Fibroblast of skin of abdomen (primary cell): ENCODE data around the gene CCDC78.
"Not testable (repeated sequence)": the region's sequence is repeated elsewhere in the genome, so short reads cannot be mapped to it uniquely, and the experiment has no call there.

Source experiments
- DNase-seq: peaks from one replicate; pipeline ENCODE4 v3.0.0-alpha.2; 2013

The CCDC78 gene

GRCh38 chr16:760545-761343 is 34.5 kb upstream of the CCDC78 start, which contains the start of gene MSLN:
MSLN (plus strand) TSS chr16:760734; CDS start chr16:762681, 1,947 bp downstream.
- DNase-seq, result no peak

- no peak for DNase-seq
These were observed 33.8 kb upstream of the CCDC78 start for GRCh38 chr16:760065-760464.

GRCh38 chr16:759110-759910 is 33.1 kb upstream of the CCDC78 start:
- no peak for DNase-seq

GRCh38 chr16:756428-756827 is 30.2 kb upstream of the CCDC78 start:
- no peak for DNase-seq

- no peak for DNase-seq
These were observed 28.4 kb upstream of the CCDC78 start for GRCh38 chr16:754656-755055.

- not testable (repeated sequence) for DNase-seq
These were observed 27.9 kb upstream of the CCDC78 start for GRCh38 chr16:754121-754607.

- no peak for DNase-seq
These were observed 25.7 kb upstream of the CCDC78 start for GRCh38 chr16:752007-752312.

- no peak for DNase-seq
These were observed 25.1 kb upstream of the CCDC78 start for GRCh38 chr16:751152-752006.

GRCh38 chr16:750485-750884 is 24.2 kb upstream of the CCDC78 start:
- DNase-seq, result no peak

GRCh38 chr16:749010-749409 is 22.8 kb upstream of the CCDC78 start:
- peak; percentile 73 for DNase-seq

GRCh38 chr16:747978-748746 is 21.9 kb upstream of the CCDC78 start:
- no peak for DNase-seq

GRCh38 chr16:746637-747036 is 20.4 kb upstream of the CCDC78 start:
- DNase-seq, result no peak

- no peak for DNase-seq
These were observed 19.5 kb upstream of the CCDC78 start for GRCh38 chr16:745739-746138.

- DNase-seq, result no peak
These were observed 17.7 kb upstream of the CCDC78 start for GRCh38 chr16:743794-744500.

GRCh38 chr16:742894-743293 is 16.7 kb upstream of the CCDC78 start:
- DNase-seq, result not testable (repeated sequence)

GRCh38 chr16:741986-742629 is 15.9 kb upstream of the CCDC78 start:
- no peak for DNase-seq

GRCh38 chr16:740764-741505 is 14.7 kb upstream of the CCDC78 start, which contains the start of gene CIAO3:
CIAO3 (minus strand) TSS chr16:740997; CDS start chr16:740985, 12 bp downstream.
- peak; percentile 90 for DNase-seq

- no peak for DNase-seq
These were observed 14.2 kb upstream of the CCDC78 start for GRCh38 chr16:740459-740763.

GRCh38 chr16:739560-740458 is 13.6 kb upstream of the CCDC78 start:
- DNase-seq, result no peak
